GM23338 (cell line): ENCODE data around the gene MOB2. TPM values are rescaled to one million over a fixed set of nuclear protein-coding genes. Genes with fewer than 3 reads are reported as not detected.

Experiments
- ATAC-seq: fragments of 200-7000 bp; cut with Tn5 transposase; 3 replicates; pipeline ENCODE4 v1.9.1; 2020
- DNase-seq: peaks from one replicate; pipeline ENCODE4 v3.0.0-alpha.2; 2015; ENCODE audit warnings: low spot score
- H2AFZ ChIP-seq: fragments of 200-600 bp; sonication (generic); 2 replicates; pipeline ENCODE4 v1.8.0; 2016; ENCODE audit warnings: antibody characterized with exemption, mild to moderate bottlenecking, moderate library complexity
- H3F3A ChIP-seq: fragments of 200-600 bp; sonication (generic); replicated peaks from 2 replicates; pipeline ENCODE4 v1.8.0; 2017; ENCODE audit warnings: antibody characterized with exemption, mixed run types, low read depth
- H3K27ac ChIP-seq: fragments of 200-600 bp; sonication (generic); 2 replicates; pipeline ENCODE4 v1.6.1; 2016; ENCODE audit warnings: low read depth
- H3K27me3 ChIP-seq: fragments of 200-600 bp; sonication (generic); 2 replicates; pipeline ENCODE4 v1.8.0; 2016; ENCODE audit warnings: mild to moderate bottlenecking, mixed run types, moderate library complexity; ENCODE audit not compliant: insufficient read depth
- H3K36me3 ChIP-seq: fragments of 200-600 bp; sonication (generic); 2 replicates; pipeline ENCODE4 v1.8.0; 2016; ENCODE audit warnings: mild to moderate bottlenecking; ENCODE audit not compliant: insufficient read depth
- H3K4me1 ChIP-seq: fragments of 200-600 bp; sonication (generic); 2 replicates; pipeline ENCODE4 v1.8.0; 2016; ENCODE audit warnings: mild to moderate bottlenecking, moderate library complexity; ENCODE audit not compliant: insufficient read depth
- H3K4me2 ChIP-seq: fragments of 200-600 bp; sonication (generic); 2 replicates; pipeline ENCODE4 v1.7.1; 2017; ENCODE audit warnings: mixed run types
- H3K4me3 ChIP-seq: fragments of 200-600 bp; sonication (generic); 2 replicates; pipeline ENCODE4 v1.6.1; 2016; ENCODE audit warnings: mixed run types
- H3K79me2 ChIP-seq: fragments of 200-600 bp; sonication (generic); replicated peaks from 2 replicates; pipeline ENCODE4 v1.8.0; 2017; ENCODE audit warnings: mild to moderate bottlenecking; ENCODE audit not compliant: insufficient read depth
- H3K9me2 ChIP-seq: fragments of 200-600 bp; sonication (generic); 2 replicates; pipeline ENCODE4 v1.8.0; 2017; ENCODE audit not compliant: insufficient read depth
- H4K20me1 ChIP-seq: fragments of 200-600 bp; sonication (generic); replicated peaks from 2 replicates; pipeline ENCODE4 v1.8.0; 2017; ENCODE audit warnings: mild to moderate bottlenecking; ENCODE audit not compliant: insufficient read depth
- H3K27ac Mint-ChIP-seq: 2 replicates; pipeline ENCODE4 v1.8.0; 2020; ENCODE audit warnings: inconsistent platforms, mild to moderate bottlenecking, moderate library complexity, mixed read lengths
- H3K27me3 Mint-ChIP-seq: 3 replicates; pipeline ENCODE4 v1.8.0; 2022; ENCODE audit warnings: low read depth, mild to moderate bottlenecking, moderate library complexity, mixed read lengths, inconsistent platforms; ENCODE audit not compliant: insufficient read depth, poor library complexity
- H3K36me3 Mint-ChIP-seq: 3 replicates; pipeline ENCODE4 v1.8.0; 2021; ENCODE audit warnings: low read depth, mild to moderate bottlenecking, inconsistent platforms, moderate library complexity, mixed read lengths
- H3K4me1 Mint-ChIP-seq: 3 replicates; pipeline ENCODE4 v1.8.0; 2020; ENCODE audit warnings: mild to moderate bottlenecking, inconsistent platforms, mixed read lengths
- H3K4me3 Mint-ChIP-seq: 3 replicates; pipeline ENCODE4 v1.8.0; 2021; ENCODE audit warnings: moderate library complexity, mild to moderate bottlenecking, inconsistent platforms, mixed read lengths
- H3K9me3 Mint-ChIP-seq: 3 replicates; pipeline ENCODE4 v1.8.0; 2020; ENCODE audit warnings: moderate library complexity, mild to moderate bottlenecking, inconsistent platforms, mixed read lengths
- CREB1 ChIP-seq: fragments of 250-450 bp; sonication (Bioruptor Pico); IDR thresholded peaks from 2 replicates; pipeline ENCODE4 v1.5.0; 2020; ENCODE audit warnings: low read depth, mild to moderate bottlenecking, moderate library complexity
- CTCF ChIP-seq, 2 experiments: fragments of 200-600 bp in 1 of 2; sonication (generic) in 1 of 2; conservative IDR thresholded peaks; 2 replicates each; pipeline versions ENCODE4 v1.5.1 to v1.6.1; 2016 to 2017; ENCODE audit warnings: antibody characterized with exemption in 2 of 2, low read depth in 2 of 2, mild to moderate bottlenecking in 2 of 2, moderate library complexity in 1 of 2
- EZH2 ChIP-seq: fragments of 200-600 bp; sonication (generic); IDR thresholded peaks from one replicate; pipeline ENCODE4 v1.8.0; 2017; ENCODE audit warnings: antibody characterized with exemption, mild to moderate bottlenecking, low read depth; ENCODE audit not compliant: unreplicated experiment
- EZH2phosphoT487 ChIP-seq: fragments of 200-600 bp; sonication (generic); IDR thresholded peaks from one replicate; pipeline ENCODE4 v1.8.1; 2018; ENCODE audit warnings: antibody characterized with exemption; ENCODE audit not compliant: unreplicated experiment
- JUNB ChIP-seq: IDR thresholded peaks from one replicate; pipeline ENCODE4 v1.6.1; 2016; ENCODE audit warnings: antibody characterized with exemption; ENCODE audit not compliant: unreplicated experiment
- NANOG ChIP-seq: IDR thresholded peaks from 2 replicates; pipeline ENCODE4 v1.6.1; 2016; ENCODE audit warnings: antibody characterized with exemption, borderline replicate concordance
- POLR2AphosphoS5 ChIP-seq: IDR thresholded peaks from 2 replicates; pipeline ENCODE4 v1.6.1; 2016; ENCODE audit warnings: antibody characterized with exemption, low read depth
- REST ChIP-seq: IDR thresholded peaks from one replicate; pipeline ENCODE4 v1.6.1; 2018; ENCODE audit warnings: antibody characterized with exemption; ENCODE audit not compliant: unreplicated experiment
- STAT1 ChIP-seq: IDR thresholded peaks from one replicate; pipeline ENCODE4 v1.6.1; 2016; ENCODE audit warnings: antibody characterized with exemption; ENCODE audit not compliant: unreplicated experiment
- ZNF114 ChIP-seq: fragments of 250-450 bp; sonication (Bioruptor Pico); IDR thresholded peaks from 2 replicates; pipeline ENCODE4 v1.5.0; 2020; ENCODE audit warnings: mild to moderate bottlenecking, moderate library complexity
- ZNF331 ChIP-seq: fragments of 250-450 bp; sonication (Bioruptor Pico); IDR thresholded peaks from 2 replicates; pipeline ENCODE4 v1.5.0; 2020; ENCODE audit warnings: low read depth, mild to moderate bottlenecking, moderate library complexity
- ZNF462 ChIP-seq: fragments of 250-450 bp; sonication (Bioruptor Pico); IDR thresholded peaks from 2 replicates; pipeline ENCODE4 v1.5.0; 2020; ENCODE audit warnings: mild to moderate bottlenecking, moderate library complexity
- polyA plus RNA-seq: library from polyadenylated mRNA; unstranded; fragments of >200 nt; fragmentation: Nextera tagmentation; extraction: Ambion mirVana; gene quantifications from 2 replicates; pipeline ENCODE4 v1.2.1, GENCODE V29; 2016
- total RNA-seq: library from RNA; depleted of rRNA; stranded (reverse); fragments of >200 nt; shearing (Covaris generic); gene quantifications from 2 replicates; pipeline ENCODE4 v1.2.3, GENCODE V29; 2014
- TF ChIP-seq, protein P1 (sequence below): IDR thresholded peaks from 2 replicates; pipeline ENCODE4 v1.6.1; 2016; ENCODE audit warnings: antibody characterized with exemption

MOB2 gene
- total and polyA plus RNA-seq, 2 experiments from 2014 or later: 10.1 to 19.7 TPM

- H4K20me1 ChIP-seq: 0 out of 2 replicates have a peak, but pooled peaks cover 4% of the 10 kb centered on the region
- TF ChIP-seq EZH2 (no peak), ZNF114 (CRISPR knock-in tag) (no peak), JUNB (no peak), REST (no peak), NANOG (no peak), EZH2phosphoT487 (no peak), CTCF (conservative IDR thresholded peaks at IDR 0.05; ENCODE audit: low read depth in 2 of 2) (no peak), STAT1 (no peak), ZNF331 (no peak), POLR2AphosphoS5 (no peak), ZNF462 (CRISPR knock-in tag) (no peak), CREB1 (CRISPR knock-in tag) (no peak)
- TF ChIP-seq, protein P1, sequence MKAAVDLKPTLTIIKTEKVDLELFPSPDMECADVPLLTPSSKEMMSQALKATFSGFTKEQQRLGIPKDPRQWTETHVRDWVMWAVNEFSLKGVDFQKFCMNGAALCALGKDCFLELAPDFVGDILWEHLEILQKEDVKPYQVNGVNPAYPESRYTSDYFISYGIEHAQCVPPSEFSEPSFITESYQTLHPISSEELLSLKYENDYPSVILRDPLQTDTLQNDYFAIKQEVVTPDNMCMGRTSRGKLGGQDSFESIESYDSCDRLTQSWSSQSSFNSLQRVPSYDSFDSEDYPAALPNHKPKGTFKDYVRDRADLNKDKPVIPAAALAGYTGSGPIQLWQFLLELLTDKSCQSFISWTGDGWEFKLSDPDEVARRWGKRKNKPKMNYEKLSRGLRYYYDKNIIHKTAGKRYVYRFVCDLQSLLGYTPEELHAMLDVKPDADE: no peak
- no peak overlapping the region for H3K4me3 ChIP-seq
- no peak for DNase-seq
- H3K36me3 ChIP-seq: no peaks in the 10 kb centered on the region
- H3K4me3 Mint-ChIP-seq: no peak overlapping the region
- no peak overlapping the region for H3K27ac Mint-ChIP-seq
- H3K79me2 ChIP-seq: peaks cover 24% of the 10 kb centered on the region
- no peak overlapping the region for H2AFZ ChIP-seq
- ATAC-seq: no peak
- peaks cover 5% of the 10 kb centered on the region; the same call in 2 of the 3 replicates for H3K9me3 Mint-ChIP-seq
- H3K4me1 Mint-ChIP-seq: peaks cover 21% of the 10 kb centered on the region
- peaks cover 5% of the 10 kb centered on the region for H3K36me3 Mint-ChIP-seq
- no peaks in the 10 kb centered on the region for H3K9me2 ChIP-seq
- H3K4me1 ChIP-seq: peaks cover 7% of the 10 kb centered on the region; the same call in 1 of the 2 replicates
- no peak overlapping the region for H3K27ac ChIP-seq
- no peaks in the 10 kb centered on the region for H3F3A ChIP-seq
- no peaks in the 10 kb centered on the region for H3K27me3 ChIP-seq
- H3K4me2 ChIP-seq: no peak overlapping the region
- H3K27me3 Mint-ChIP-seq: peaks cover 16% of the 10 kb centered on the region
These were observed 16.6 kb upstream of the MOB2 start for GRCh38 chr11:1502954-1503707.
